SU-DHL-6 (cell line): ENCODE data around the gene EDIL3.

Source experiments
- H2AFZ ChIP-seq: fragments of 200-600 bp; sonication (generic); 2 replicates; pipeline ENCODE4 v1.6.1; 2014; ENCODE audit warnings: low read depth, mild to moderate bottlenecking, moderate library complexity, mixed read lengths, antibody characterized with exemption, low read length; ENCODE audit not compliant: severe bottlenecking
- H3F3A ChIP-seq: fragments of 200-600 bp; shearing (Covaris generic); 2 replicates; pipeline ENCODE4 v1.6.0; 2016; ENCODE audit warnings: antibody characterized with exemption, mild to moderate bottlenecking; ENCODE audit not compliant: insufficient read depth
- H3K27ac ChIP-seq: fragments of 200-600 bp; sonication (generic); 2 replicates; pipeline ENCODE4 v1.5.1; 2016; ENCODE audit warnings: low read depth, mild to moderate bottlenecking, low read length, moderate library complexity, mixed read lengths
- H3K27me3 ChIP-seq: fragments of 200-600 bp; sonication (generic), shearing (Covaris generic); 2 replicates; pipeline ENCODE4 v1.6.0; 2014; ENCODE audit warnings: mild to moderate bottlenecking, low read length
- H3K36me3 ChIP-seq: fragments of 200-600 bp; sonication (generic); 2 replicates; pipeline ENCODE4 v1.6.1; 2014; ENCODE audit warnings: mild to moderate bottlenecking, low read length, mixed read lengths
- H3K4me2 ChIP-seq: fragments of 300-600, 200-600 bp; shearing (Covaris generic), sonication (generic); 2 replicates; pipeline ENCODE4 v1.6.0; 2014; ENCODE audit warnings: low read length, low read depth, mild to moderate bottlenecking; ENCODE audit not compliant: poor library complexity, severe bottlenecking
- H3K4me3 ChIP-seq: fragments of 200-600 bp; sonication (generic); 2 replicates; pipeline ENCODE4 v1.5.1; 2014; ENCODE audit warnings: antibody characterized with exemption, low read length, mild to moderate bottlenecking, mixed read lengths; ENCODE audit not compliant: insufficient read depth, poor library complexity, severe bottlenecking
- H3K79me2 ChIP-seq: fragments of 200-600 bp; sonication (generic); 2 replicates; pipeline ENCODE4 v1.6.1; 2014; ENCODE audit warnings: mild to moderate bottlenecking, low read length, moderate library complexity; ENCODE audit not compliant: insufficient read depth
- H3K9ac ChIP-seq: fragments of 200-600 bp; sonication (generic); 2 replicates; pipeline ENCODE4 v1.7.0; 2014; ENCODE audit warnings: mild to moderate bottlenecking, low read length
- H3K9me2 ChIP-seq: fragments of 200-600 bp; sonication (generic); replicated peaks from 2 replicates; pipeline ENCODE4 v1.6.1; 2014; ENCODE audit warnings: low read length; ENCODE audit not compliant: insufficient read depth
- H3K9me3 ChIP-seq: fragments of 200-600 bp; sonication (generic); 2 replicates; pipeline ENCODE4 v1.6.1; 2014; ENCODE audit warnings: low read length, mixed read lengths; ENCODE audit not compliant: insufficient read depth
- H4K20me1 ChIP-seq: fragments of 200-600 bp; sonication (generic); 2 replicates; pipeline ENCODE4 v1.6.1; 2014; ENCODE audit warnings: low read depth, mild to moderate bottlenecking, antibody characterized with exemption, low read length, moderate library complexity, mixed read lengths
- CTCF ChIP-seq: fragments of 200-600 bp; sonication (generic); IDR thresholded peaks from one replicate; pipeline ENCODE4 v1.5.1; 2017; ENCODE audit warnings: antibody characterized with exemption, mild to moderate bottlenecking, low read length, moderate library complexity; ENCODE audit not compliant: insufficient read depth, poor library complexity, severe bottlenecking
- EZH2phosphoT487 ChIP-seq: fragments of 200-600 bp; sonication (generic), shearing (Covaris generic); conservative IDR thresholded peaks from 2 replicates; pipeline ENCODE4 v1.6.1; 2018; ENCODE audit warnings: mild to moderate bottlenecking, antibody characterized with exemption, low read length, moderate library complexity, mixed read lengths

Gene EDIL3

GRCh38 chr5:84411832-84412605, 27.3 kb upstream of the EDIL3 start:
- Histone ChIP-seq H3K9ac (no peak overlapping the region), H3K9me2 (no peaks in the 10 kb centered on the region; the same call in 1 of the 2 replicates), H4K20me1 (no peaks in the 10 kb centered on the region), H3K9me3 (no peaks in the 10 kb centered on the region), H3K36me3 (no peaks in the 10 kb centered on the region), H3K4me3 (no peak overlapping the region), H2AFZ (no peak overlapping the region), H3K27ac (no peak overlapping the region), H3F3A (no peaks in the 10 kb centered on the region), H3K79me2 (no peaks in the 10 kb centered on the region), H3K4me2 (no peak overlapping the region), H3K27me3 (no peaks in the 10 kb centered on the region)
- TF ChIP-seq CTCF: no peak
- no peak for TF ChIP-seq EZH2phosphoT487

GRCh38 chr5:84406111-84406510, 21.4 kb upstream of the EDIL3 start:
- Histone ChIP-seq H3K9me2 (no peaks in the 10 kb centered on the region; the same call in 1 of the 2 replicates), H2AFZ (no peak overlapping the region), H3K36me3 (no peaks in the 10 kb centered on the region), H3F3A (no peaks in the 10 kb centered on the region), H3K27me3 (no peaks in the 10 kb centered on the region), H3K79me2 (no peaks in the 10 kb centered on the region), H3K9ac (no peak overlapping the region), H3K4me3 (no peak overlapping the region), H3K9me3 (no peaks in the 10 kb centered on the region), H3K27ac (no peak overlapping the region), H3K4me2 (no peak overlapping the region), H4K20me1 (no peaks in the 10 kb centered on the region)
- TF ChIP-seq CTCF (no peak), EZH2phosphoT487 (no peak)

- H3K4me3 ChIP-seq: no peak overlapping the region
- no peak overlapping the region for H3K27ac ChIP-seq
- H4K20me1 ChIP-seq: no peaks in the 10 kb centered on the region
- H3K4me2 ChIP-seq: no peak overlapping the region
- H3K9me3 ChIP-seq: no peaks in the 10 kb centered on the region
- H3K79me2 ChIP-seq: no peaks in the 10 kb centered on the region
- no peaks in the 10 kb centered on the region for H3K27me3 ChIP-seq
- no peaks in the 10 kb centered on the region for H3K9me2 ChIP-seq
- no peaks in the 10 kb centered on the region for H3K36me3 ChIP-seq
- no peaks in the 10 kb centered on the region for H3F3A ChIP-seq
- TF ChIP-seq CTCF (no peak), EZH2phosphoT487 (no peak)
- H3K9ac ChIP-seq: no peak overlapping the region
- H2AFZ ChIP-seq: no peak overlapping the region
These were observed 19.1 kb upstream of the EDIL3 start for GRCh38 chr5:84403773-84404172.
